GM19238 (cell line): ENCODE data around the gene ERN1.
A peak's percentile ranks its signal among the peaks of the same experiment; 100 is the strongest.
"Not testable (repeated sequence)": the region's sequence is repeated elsewhere in the genome, so short reads cannot be mapped to it uniquely, and the experiment has no call there.

Experiments
- DNase-seq: peaks from one replicate; pipeline ENCODE4 v3.0.0; 2011; ENCODE audit warnings: low spot score; ENCODE audit not compliant: insufficient read length

ERN1 gene

DNA sequence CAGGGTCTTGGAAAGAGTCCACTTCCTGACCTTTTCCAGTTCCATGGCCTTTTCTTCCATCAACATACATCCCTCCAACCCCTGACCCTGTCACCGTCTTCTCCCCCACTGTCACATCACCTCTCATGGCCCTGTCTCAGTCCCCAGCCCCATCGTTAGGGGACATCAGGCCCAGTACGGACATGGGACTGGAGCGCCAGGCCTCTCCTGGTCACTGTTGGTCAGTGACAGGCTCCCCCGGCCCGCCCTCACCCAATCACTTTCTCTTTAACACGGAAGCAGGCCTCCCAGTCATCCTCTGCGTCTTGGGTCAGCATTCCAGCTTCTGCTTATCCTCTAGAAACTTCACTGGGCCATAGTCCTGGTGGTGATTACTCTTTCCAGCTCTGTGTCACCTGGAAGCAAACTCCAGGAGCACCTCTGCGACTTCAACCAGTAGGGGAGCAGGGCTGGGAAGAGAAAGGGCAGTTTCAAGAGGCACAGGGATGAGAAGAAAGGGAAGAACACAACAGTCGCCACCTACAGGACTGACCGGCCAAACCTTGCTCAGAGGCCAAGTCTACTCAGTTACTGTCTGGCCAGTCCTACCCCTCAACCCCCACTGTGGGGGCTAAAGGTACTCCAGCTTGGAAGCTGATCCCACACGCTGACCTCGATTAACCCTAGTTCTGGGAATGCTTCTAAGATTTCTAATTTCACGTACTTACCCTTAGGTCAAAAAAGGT, 93.6 kb downstream of the ERN1 start:
- no peak for DNase-seq

DNA sequence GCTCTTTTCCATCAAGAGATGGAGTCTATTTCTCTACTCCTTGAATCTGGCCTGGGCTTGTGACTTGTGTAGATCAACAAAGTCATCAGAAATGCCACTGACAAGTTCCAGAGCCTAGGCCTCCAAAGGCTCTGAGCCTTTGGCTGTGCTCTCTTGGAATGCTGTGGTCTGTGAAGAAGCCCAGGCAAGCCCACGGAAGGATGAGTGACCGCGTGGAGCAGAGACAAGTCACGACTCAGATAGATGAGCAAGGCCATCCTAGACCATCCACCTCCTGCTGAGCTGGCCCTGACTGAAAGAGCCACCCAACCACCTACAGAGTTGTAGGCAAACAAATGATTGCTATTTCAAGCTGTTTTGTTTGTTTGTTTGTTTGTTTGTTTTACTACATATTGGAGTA, 97.9 kb downstream of the ERN1 start:
- no peak for DNase-seq

DNA sequence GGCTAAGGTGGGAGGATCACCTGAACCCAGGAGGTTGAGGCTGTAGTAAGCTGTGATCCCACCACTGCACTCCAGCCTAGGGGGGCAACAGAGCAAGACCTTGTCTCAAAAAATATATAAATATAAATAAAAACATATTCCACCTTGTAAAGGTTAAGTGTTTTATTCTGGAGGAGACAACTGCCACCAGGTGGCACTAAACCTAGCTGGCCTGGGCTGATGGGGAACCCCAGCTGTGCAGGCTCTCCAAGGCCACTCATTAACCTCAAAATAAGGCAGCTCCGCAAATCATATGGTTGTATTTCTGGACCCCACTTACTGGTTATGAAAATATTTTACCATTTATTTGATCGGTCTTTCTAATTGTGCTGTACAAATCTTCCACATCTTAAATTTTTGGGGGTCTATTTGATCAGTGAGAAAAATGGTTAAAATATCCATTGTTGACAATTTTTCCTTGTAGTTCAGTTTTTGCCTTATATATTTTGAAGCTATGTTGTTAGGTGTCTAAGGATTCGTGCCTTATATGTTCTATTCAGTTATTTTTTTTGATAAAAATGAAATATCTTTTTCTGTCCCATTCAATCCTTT, 101.0 kb downstream of the ERN1 start:
- DNase-seq, result peak; percentile 47

DNA sequence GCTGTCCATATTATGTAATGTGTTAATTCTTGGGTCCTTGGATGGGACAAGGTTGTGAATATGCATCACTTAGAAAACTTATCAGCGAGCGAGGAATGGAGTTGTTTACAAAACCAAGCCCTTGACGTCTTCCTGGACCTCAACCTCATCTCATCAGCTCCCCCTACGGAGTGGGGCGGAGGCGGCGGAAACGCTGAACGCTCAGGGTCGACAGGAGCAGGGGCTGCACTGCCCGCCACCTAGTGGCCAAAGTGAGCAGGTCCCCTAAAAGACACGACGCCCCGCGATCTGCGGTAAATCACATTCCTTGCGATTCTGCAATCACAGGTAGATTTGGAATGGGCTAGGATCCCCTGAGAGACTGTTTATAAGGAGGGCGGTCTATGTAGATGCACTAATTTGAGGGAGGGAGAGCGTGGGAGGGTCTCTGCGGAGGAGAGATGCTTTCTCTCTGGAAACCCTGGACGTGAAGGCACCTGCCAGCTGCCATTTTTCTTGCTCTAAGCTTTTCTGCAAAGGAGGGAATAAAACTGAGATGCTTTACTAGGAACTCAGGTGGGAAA, 104.1 kb downstream of the ERN1 start:
- peak; percentile 57 for DNase-seq

DNA sequence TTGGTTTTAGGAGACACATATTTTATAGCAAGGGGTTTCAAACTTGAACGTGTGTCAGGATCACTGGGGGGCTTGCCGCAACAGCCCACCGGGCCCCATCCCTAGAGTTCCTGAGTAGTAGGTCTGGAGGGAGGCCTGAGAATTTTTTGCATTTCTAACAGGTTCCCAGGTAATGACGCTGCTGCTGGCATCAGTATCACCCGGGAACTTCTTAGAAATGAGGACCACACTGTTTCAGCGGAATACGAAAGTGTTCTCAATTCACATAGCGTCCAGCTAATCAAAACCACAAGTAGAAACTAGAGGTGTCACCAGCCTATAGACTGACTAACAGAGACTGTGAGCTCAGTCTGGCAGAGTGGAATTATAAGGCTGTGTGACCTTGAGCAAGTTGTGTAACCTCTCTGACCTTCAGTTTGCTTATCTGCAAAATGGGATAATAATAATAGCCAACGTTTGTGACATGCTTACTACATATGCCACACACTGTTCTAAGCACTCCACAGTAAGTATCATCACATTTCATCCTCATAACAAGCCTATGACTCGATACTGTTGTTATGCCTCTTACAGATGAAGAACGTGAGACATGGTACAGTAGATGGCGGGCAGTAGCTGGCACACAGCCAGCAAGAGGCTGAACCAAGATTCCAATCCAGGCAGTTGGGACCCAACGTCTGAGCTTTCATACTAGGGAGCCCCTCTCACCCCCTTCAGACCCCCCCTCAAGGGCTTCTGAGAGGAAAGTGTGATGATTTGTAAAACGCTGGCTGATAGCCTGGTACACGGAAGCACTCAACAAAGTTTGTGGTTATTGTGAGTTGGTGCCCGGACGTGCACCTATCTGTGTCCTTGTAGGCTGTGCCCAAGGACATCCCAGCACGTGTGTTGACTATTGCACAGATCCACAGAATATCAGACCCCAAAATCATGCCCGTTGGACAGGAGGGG, 104.9 kb downstream of the ERN1 start:
- no peak for DNase-seq

DNA sequence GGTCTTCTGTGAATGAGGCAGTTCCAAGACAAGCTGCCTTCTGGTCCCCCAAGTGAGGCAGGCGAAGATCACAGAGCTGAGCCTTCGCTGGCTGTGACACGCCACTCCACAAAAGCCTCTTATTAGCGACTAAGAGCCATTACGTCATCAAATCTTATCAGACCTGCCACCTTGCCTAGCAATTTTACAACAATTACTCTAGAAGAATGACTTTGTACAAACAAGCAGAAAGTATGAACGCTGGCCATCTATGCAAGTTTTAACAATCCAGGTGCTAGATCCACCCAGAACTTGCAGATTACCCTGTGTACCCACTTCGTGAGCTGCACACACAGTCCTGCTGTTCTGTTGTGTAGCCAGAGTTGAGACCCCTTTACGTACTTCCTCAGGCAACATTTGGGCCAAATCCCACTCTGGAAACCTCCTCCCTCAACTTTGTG, 105.7 kb downstream of the ERN1 start:
- DNase-seq, result no peak

DNA sequence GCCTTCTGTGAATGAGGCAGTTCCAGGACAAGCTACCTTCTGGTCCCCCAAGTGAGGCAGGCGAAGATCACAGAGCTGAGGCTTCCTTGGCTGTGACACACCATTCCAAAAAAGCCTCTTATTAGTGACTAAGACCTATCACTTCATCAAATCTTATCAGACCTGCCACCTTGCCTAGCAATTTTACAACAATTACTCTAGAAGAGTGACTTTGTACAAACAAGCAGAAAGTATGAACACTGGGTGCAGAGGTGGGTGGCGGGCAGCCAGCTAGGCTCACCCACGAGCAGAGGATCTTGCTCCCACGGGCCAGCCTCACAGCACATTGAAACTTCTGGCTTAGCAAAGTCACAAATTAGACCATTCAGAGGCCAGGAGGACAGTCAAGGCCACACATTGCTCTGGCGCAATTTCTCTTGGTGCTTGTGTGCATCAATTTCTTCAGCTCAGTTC, 107.3 kb downstream of the ERN1 start:
- no peak for DNase-seq

DNA sequence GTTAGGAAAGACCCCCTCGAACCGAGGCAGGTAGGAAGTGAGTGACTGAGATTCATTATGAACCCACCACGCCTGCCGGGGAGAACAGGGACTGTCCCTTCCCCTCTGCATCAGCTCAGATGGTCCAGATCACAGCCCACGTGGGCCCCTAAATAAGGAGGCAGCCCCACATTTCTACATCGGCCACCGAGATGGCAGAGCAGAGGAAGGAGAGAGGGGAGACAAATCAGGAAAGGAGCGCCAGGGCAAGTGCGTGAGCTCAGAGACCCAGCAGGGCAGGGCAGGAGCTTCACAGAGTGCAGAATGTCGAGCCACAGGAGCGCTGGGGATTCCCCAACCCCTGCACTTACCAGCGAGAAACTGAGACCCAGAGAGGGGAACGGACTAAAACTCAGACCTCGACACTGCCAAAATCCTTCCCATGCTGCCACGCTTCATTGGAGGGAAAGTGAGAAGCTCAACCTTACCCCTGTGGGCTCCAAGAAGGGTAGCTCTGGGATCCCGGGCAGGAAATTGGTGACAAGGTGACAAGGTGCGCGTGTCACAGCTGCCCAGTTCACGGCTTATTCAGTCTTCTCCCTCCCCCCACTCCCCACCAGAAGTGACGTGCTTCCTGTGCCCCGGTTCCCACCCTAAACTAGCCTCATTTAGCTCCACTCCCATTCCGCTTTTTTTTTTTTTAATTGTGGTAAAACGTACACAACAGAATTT, 109.7 kb downstream of the ERN1 start, which contains the start of gene ICAM2:
Gene ICAM2, minus strand, starts transcription at position 578 of the 711 bp plus-strand sequence. CDS start 13,942 bp downstream, outside the sequence.
- DNase-seq, result peak; percentile 23

DNA sequence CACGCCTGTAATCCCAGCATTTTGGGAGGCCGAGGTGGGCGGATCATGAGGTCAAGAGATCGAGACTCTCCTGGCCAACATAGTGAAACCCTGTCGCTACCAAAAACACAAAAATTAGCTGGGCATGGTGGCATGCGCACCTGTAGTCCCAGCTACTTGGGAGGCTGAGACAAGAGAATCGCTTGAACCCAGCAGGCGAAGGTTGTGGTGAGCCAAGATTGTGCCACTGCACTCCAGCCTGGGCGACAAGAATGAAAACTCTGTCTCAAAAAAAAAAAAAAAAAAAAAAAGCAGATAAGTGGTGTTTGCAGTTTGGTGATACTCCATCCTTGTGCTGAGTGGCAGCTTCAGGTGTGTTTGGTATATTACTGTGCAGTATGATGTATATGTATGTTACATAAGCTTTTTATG, 110.4 kb downstream of the ERN1 start:
- DNase-seq, result not testable (repeated sequence)

DNA sequence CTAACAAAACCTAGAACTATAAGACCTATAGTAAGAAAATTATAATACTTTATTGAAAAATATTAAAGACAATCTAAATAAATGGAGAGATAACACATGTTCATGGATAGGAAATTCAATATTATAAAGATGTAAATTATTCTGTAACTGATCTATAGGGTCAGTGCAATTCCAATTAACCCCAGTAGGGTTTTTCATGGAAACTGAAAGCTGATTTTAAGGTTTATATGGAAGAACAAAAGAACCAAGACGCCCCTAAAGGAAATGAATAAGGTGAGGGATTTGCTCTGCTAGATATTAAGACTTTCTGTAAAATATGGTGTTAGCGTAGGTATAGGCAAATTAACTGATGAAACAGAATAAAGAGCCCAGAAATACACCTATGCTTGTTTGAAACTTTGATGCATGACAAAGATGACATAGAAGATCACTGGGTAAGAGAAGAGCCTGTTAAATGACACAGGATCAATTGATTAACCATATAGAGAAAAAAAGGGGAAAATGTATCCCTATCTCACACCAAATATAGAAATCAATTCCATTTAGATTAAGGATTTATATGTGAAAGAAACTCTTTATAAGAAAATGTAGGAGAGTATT, 112.5 kb downstream of the ERN1 start:
- no peak for DNase-seq

DNA sequence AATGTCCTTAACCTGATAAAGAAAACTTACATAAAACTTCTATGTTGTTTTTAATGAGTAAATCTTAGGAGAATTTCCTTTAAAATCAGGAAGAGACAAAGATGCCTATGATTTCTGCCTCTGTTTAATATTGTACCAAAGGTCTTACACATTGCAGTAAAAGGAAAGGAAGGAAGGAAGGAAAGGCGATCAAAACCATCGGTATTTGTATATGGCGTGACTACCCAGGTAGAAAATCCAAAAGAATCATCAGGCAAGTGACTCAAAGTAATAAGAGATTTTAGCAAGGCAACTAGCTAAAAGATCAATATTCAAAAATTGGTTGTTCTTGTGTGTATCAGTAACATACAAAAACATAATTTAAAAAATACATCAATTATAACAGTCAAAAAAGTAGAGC, 113.0 kb downstream of the ERN1 start:
- no peak for DNase-seq

DNA sequence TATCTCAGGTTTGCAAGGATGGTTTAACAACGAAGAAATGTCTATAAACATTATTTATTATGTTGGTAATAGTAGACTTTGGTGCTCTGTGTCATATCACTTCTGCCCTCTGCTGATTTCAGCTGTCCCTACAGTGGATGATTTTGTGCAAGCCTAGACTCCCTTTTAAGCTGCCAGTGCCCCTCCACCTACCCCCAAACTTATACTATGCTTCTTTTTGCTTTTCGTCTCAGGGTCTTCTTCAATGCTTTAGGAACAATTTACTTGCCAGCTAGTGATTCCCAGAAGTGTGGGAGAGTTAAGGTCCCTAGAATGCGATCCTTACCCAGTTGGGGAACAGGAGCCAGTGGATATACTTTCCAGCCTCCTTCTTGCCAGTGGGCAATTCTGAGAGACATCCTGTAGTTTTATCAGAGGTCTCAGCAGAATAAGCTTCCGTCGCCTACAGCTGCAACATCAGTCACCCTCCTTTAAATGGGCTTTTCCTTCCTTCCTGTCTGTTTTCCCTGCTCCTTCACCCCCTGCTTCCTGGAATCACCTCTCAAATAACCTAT, 113.6 kb downstream of the ERN1 start:
- no peak for DNase-seq

DNA sequence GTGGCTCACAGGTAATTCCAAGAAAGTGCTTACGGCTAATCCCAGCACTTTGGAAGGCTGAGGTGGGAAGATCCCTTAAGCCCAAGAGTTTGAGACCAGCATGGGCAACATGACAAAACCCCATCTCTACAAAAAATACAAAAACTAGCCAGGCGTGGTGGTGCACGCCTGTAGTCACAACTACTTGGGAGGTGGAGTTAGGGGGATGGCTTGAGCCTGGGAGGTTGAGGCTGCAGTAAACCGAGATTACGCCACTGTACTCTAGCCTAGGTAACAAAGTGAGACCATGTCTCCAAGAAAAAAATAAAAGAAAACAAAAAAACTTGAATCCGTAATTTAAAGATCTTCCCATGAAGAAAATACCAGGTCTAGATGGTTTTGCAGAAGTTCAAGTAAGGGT, 114.5 kb downstream of the ERN1 start:
- DNase-seq, result no peak

DNA sequence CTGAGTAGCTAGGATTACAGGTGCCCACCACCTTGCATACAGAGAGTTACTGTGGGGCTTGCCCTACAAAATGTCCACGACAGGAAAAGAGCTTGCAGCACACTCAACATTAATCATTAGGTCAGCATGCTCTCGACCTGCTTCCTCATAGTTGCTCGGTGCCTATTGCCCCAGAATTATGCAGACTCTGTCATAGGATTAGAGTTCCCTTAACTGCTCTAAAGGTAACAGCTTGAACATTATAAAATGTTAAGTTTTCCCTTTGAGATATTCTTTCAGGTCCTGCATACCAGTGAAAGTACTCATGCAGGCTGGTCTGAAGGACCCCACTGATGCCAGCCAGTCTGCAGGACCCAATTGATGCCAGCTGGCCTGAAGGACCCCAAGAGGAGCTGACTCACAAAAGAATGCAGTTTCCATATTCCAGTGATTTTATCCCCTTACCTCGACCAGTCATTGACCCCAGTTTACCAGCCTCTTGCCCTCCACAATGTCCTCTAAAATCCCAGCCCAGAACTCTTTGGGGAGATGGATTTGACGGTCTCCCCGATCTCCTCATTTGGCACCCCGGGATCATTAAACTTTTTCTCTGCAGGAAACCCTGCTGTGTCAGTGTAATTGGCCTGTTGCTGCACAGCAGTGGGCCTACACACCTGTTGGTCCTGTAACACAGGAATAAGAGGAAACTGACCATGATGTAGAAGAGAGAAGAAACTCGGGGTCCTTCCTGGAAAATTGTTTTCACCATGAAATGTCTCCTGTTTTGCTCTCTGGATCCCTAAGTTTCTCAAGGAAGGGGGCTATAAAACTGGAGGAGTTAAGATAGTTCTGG, 120.2 kb downstream of the ERN1 start:
- DNase-seq, result no peak

DNA sequence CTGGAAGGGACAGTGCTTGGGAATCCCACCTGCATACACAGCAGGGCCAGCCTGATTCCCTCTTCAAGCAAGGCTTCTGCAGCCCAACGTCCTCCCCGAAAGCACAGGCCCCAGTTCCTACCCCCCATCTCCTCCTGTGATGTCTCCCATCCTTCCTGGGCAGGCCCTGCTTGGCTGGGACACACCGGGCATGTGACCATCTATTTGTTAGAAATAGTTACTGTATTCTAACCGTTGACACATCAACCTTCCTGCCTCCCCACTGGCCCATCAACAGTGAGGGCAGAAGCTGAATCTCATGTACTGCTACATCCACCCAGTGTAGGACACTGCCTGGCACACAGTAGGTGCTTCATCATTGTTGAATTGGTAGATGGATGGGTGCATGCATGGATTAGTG, 121.1 kb downstream of the ERN1 start:
- DNase-seq, result no peak

DNA sequence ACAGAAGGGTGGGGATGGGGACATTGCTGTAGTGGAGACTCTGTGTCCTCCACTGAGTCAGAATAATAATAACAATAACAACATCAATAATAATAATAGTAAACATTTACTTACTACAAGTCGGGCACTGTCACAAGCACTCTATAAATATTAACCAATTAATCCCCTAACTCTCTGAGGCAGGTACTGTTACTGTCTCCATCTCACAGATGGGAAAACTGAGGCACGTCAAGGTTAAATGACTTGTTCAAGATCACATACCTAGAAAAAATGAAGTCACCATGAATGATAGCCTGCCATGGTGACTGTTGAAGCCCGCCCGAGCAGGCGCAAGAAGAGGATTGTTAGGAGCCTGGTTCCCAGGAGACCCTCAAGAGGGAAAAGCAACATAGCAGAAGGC, 121.6 kb downstream of the ERN1 start:
- DNase-seq, result no peak

DNA sequence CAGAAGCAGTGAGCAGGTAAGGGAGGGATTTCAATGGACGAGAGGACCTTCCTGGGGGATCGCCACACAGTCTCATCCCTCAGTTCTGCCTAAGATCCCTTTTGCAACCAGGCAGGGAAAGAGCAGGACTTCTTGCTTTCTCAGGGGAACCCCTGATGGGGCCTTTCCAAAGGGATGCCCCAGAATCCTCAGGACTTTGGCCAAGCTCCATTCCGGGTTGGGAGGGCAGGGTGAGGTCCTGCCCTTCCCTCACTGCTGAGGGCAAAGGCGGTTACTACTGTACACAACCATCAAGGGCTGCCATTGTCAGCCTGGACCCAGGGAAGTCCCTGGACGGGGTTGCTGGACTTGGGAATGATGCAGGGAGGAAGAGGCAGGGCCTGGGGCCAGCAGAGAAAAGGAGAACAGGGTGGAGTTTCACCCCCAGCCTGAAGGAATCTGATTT, 122.1 kb downstream of the ERN1 start:
- DNase-seq, result no peak

DNA sequence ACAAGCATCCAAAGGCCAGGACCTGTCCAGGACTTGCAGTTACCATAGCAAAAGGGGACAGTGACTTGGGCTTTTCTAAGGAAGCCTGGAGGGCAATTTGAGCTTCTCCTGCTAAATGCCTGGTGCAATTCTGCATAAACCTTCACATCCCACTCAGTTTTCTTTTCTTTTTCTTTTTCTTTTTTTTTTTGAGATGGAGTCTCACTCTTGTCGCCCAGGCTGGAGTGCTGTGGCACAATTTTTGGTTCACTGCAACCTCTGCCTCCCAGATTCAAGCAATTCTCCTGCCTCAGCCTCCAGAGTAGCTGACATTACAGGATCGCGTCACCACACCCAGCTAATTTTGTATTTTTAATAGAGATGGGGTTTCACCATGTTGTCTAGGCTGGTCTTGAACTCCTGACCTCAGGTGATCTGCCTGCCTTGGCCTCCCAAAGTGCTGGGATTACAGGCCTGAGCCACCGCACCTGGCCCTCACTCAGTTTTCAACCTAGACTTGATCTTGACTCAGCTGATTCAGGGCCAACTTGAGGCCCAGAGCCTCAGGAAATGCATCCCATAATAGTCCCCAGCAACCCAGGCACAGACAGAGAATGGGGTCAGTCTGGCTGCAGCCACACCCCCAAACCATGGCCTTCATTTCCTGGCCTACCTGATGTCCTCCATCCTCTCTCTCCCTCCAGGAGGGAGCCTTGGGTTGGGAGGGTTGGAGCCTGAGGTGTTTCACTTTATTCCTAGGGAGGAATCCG, 122.7 kb downstream of the ERN1 start:
- DNase-seq, result not testable (repeated sequence)
